HG03196 (cell line): Measurements from ENCODE around the gene FFAR2.
"Not testable (repeated sequence)": the region's sequence is repeated elsewhere in the genome, so short reads cannot be mapped to it uniquely, and the experiment has no call there.

Source experiments
- ATAC-seq: cut with Tn5 transposase; IDR thresholded peaks from one replicate; pipeline ENCODE4 v1.9.1; 2021; ENCODE audit not compliant: unreplicated experiment

FFAR2 gene

GRCh38 chr19:35423406-35423805, 24.7 kb upstream of the FFAR2 start:
- ATAC-seq = not testable (repeated sequence)

GRCh38 chr19:35425682-35426081, 22.4 kb upstream of the FFAR2 start:
- ATAC-seq = no peak

GRCh38 chr19:35427187-35427586, 20.9 kb upstream of the FFAR2 start:
- no peak for ATAC-seq

GRCh38 chr19:35429698-35430408, 18.2 kb upstream of the FFAR2 start:
- no peak for ATAC-seq

GRCh38 chr19:35430409-35431144, 17.5 kb upstream of the FFAR2 start:
- no peak for ATAC-seq

GRCh38 chr19:35431145-35431807, 16.8 kb upstream of the FFAR2 start:
- no peak for ATAC-seq

- no peak for ATAC-seq
Measured at GRCh38 chr19:35432911-35433310, 15.1 kb upstream of the FFAR2 start.

GRCh38 chr19:35433448-35433847, 14.6 kb upstream of the FFAR2 start:
- no peak for ATAC-seq

GRCh38 chr19:35435896-35436295, 12.2 kb upstream of the FFAR2 start:
- ATAC-seq = no peak

- no peak for ATAC-seq
Measured at GRCh38 chr19:35436477-35437405, 11.3 kb upstream of the FFAR2 start.

GRCh38 chr19:35437406-35437951, 10.6 kb upstream of the FFAR2 start:
- no peak for ATAC-seq

GRCh38 chr19:35438096-35438495, 10.0 kb upstream of the FFAR2 start:
- ATAC-seq = no peak

- no peak for ATAC-seq
Measured at GRCh38 chr19:35438527-35438926, 9.5 kb upstream of the FFAR2 start.

- no peak for ATAC-seq
Measured at GRCh38 chr19:35439921-35440320, 8.1 kb upstream of the FFAR2 start.

GRCh38 chr19:35442091-35442490, 6.0 kb upstream of the FFAR2 start:
- no peak for ATAC-seq

GRCh38 chr19:35444735-35445134, 3.3 kb upstream of the FFAR2 start:
- no peak for ATAC-seq

- ATAC-seq = no peak
Measured at GRCh38 chr19:35445826-35446593, 2.0 kb upstream of the FFAR2 start.

- no peak for ATAC-seq
Measured at GRCh38 chr19:35449359-35450043, 1.4 kb downstream of the FFAR2 start.

- ATAC-seq = no peak
Measured at GRCh38 chr19:35451338-35452096, 3.5 kb downstream of the FFAR2 start.
